ENCODE data around the gene PRR7.

GRCh38 chr5:177503351-177504085 lies 56.9 kb downstream of the PRR7 start:
- TF ChIP-seq POLR2A (IDR thresholded peaks at IDR 0.05) (no peak), CTCF (IDR thresholded peaks at IDR 0.05) (no peak), POLR2AphosphoS5 (IDR thresholded peaks at IDR 0.05) (no peak), EP300 (IDR thresholded peaks at IDR 0.05) (no peak)
